ENCODE results near the gene CASKIN2. TPM values are rescaled to one million over a fixed set of nuclear protein-coding genes. Genes with fewer than 3 reads are reported as not detected.
A peak's percentile ranks its signal among the peaks of the same experiment; 100 is the strongest.

The CASKIN2 gene
- total and polyA plus RNA-seq, 2 of the 4 experiments (the other 2 are of a cell fraction), result 2.9 to 6.9 TPM

- TF ChIP-seq SMC3 (IDR thresholded peaks at IDR 0.05; ENCODE audit: low read depth, low read length), result no peak
These were observed 900 bp upstream of the CASKIN2 start, which contains the start of gene TSEN54 (continued) for GRCh38 chr17:75516255-75516618.

- peak overlapping the region; percentile 82 for H3K23ac ChIP-seq (ENCODE audit: low read depth, low read length)
- H4K5ac ChIP-seq (ENCODE audit: low read depth, low read length), result no peak overlapping the region
- POLR2A ChIA-PET (ENCODE audit: unreplicated experiment), result no interaction called here
- BruUV-seq (replicated peaks), result no TSS peak
- H2BK120ac ChIP-seq (ENCODE audit: low read depth, low read length), result no peak overlapping the region
- no peaks in the 10 kb centered on the region for H3K27me3 ChIP-seq (ENCODE audit: control insufficient read depth, insufficient read depth, low read length)
- peaks cover 9% of the 10 kb centered on the region; the same call in 1 of the 2 replicates for H3K36me3 ChIP-seq (ENCODE audit: control insufficient read depth, insufficient read depth, low read length)
- H3K79me1 ChIP-seq (ENCODE audit: low read depth in 1 of 2, low read length in 2 of 2), result peaks cover 35 to 62% of the 10 kb centered on the region in 2 experiments
- peak overlapping the region; percentile 42; the same call in 1 of the 2 replicates for H3K14ac ChIP-seq (replicated peaks; ENCODE audit: low read depth, low read length)
- H4K20me1 ChIP-seq (ENCODE audit: insufficient read depth, low read length), result peaks cover 26% of the 10 kb centered on the region
- DNase-seq (peak; percentile 23), ATAC-seq (ENCODE audit: low read depth) (no peak; the same call in 1 of the 2 replicates)
- H3K9me1 ChIP-seq (ENCODE audit: insufficient read depth, low read length), result peaks cover 13% of the 10 kb centered on the region; the same call in 1 of the 2 replicates
- intact Hi-C loops (cut with micrococcal nuclease) (loop anchor here (1.0 to 10.0 kb wide), 4 partner anchors 89 to 240 kb away; partner anchors contain the start of genes MIF4GD and SMIM5), dilution Hi-C loops (cut with HindIII; ENCODE audit: low sequenced_read_pairs, unreplicated experiment) (no loop called here), in situ Hi-C loops (cut with MboI; ENCODE audit: low sequenced_read_pairs) (loop anchor here (5.0 kb wide), 1 partner anchor 88 kb away; no protein-coding TSS in a partner anchor)
- 0% methylated on average over 4 of the region's 50 CpGs; no CpG with 5 or more reads in 1 of the 2 experiments for WGBS, 2 experiments (ENCODE audit: extremely low coverage in 2 of 2, insufficient read length in 1 of 2)
- H3K4ac ChIP-seq (ENCODE audit: low read depth, low read length), result peak overlapping the region; percentile 71
- peak overlapping the region; percentile 65 for H2BK5ac ChIP-seq (ENCODE audit: low read depth, low read length, poor library complexity, severe bottlenecking)
- H3K4me2 ChIP-seq (ENCODE audit: low read depth, low read length), result peak overlapping the region; percentile 77
- H3K27ac ChIP-seq (ENCODE audit: insufficient read depth, low read length), result peak overlapping the region; percentile 51
- H4K91ac ChIP-seq (ENCODE audit: insufficient read depth, low read depth, low read length), result peak overlapping the region; percentile 41; the same call in 1 of the 2 replicates
- H2BK20ac ChIP-seq (ENCODE audit: low read depth, low read length), result no peak overlapping the region
- CTCF ChIA-PET, result no interaction called here
- no peak overlapping the region for H2BK15ac ChIP-seq (ENCODE audit: low read depth, low read length)
- H3K18ac ChIP-seq (ENCODE audit: low read depth, low read length), result peak overlapping the region; percentile 5; the same call in 1 of the 2 replicates
- TF ChIP-seq CEBPB (IDR thresholded peaks at IDR 0.05; ENCODE audit: low read depth, low read length), result no peak
- no peak for TF ChIP-seq RAD21 (IDR thresholded peaks at IDR 0.05; ENCODE audit: low read length)
- peak; percentile 67; the same call in 1 of the 2 replicates for TF ChIP-seq MAZ (IDR thresholded peaks at IDR 0.05; ENCODE audit: borderline replicate concordance, low read depth, low read length)
- H2AK5ac ChIP-seq (ENCODE audit: low read depth, low read length), result peak overlapping the region; percentile 70
- H3K4me3 ChIP-seq (ENCODE audit: insufficient read depth, low read depth, low read length), result peak overlapping the region; percentile 82
- peak overlapping the region; percentile 33; the same call in 1 of the 2 replicates for H3K56ac ChIP-seq (ENCODE audit: extremely low read depth, insufficient read depth, low read length)
- H4K8ac ChIP-seq (ENCODE audit: low read depth in 2 of 2, low read length in 2 of 2), result peak overlapping the region in 1 of 2 experiments; percentile 67; a peak in 1 of 4 replicates
- H3K9me3 ChIP-seq (ENCODE audit: control insufficient read depth, insufficient read depth, low read length), result no peaks in the 10 kb centered on the region
- H3K4me1 ChIP-seq (ENCODE audit: control insufficient read depth, insufficient read depth, low read length), result peaks cover 10% of the 10 kb centered on the region; the same call in 1 of the 2 replicates
- peak overlapping the region; percentile 96 for H2AK9ac ChIP-seq (replicated peaks; ENCODE audit: low read depth, low read length, poor library complexity)
- H2AFZ ChIP-seq (replicated peaks; ENCODE audit: low read length, poor library complexity), result peak overlapping the region; percentile 98
- H3K9ac ChIP-seq (ENCODE audit: low read depth, low read length), result peak overlapping the region; percentile 46
These were observed 330 bp downstream of the CASKIN2 start for GRCh38 chr17:75514919-75515495.

Data from IMR-90 (cell line).